Testis (tissue), 2 donors: ENCODE results near the gene SIN3A.
"Not testable (repeated sequence)": the region's sequence is repeated elsewhere in the genome, so short reads cannot be mapped to it uniquely, and the experiment has no call there.

Experiments used
- CTCF ChIP-seq, 3 experiments: fragments of 450-650 bp in 2 of 3; fragments of 200-600 bp in 1 of 3; sonication (generic) in 1 of 3; IDR thresholded peaks; one replicate each; pipeline ENCODE4 v1.5.1; 2016 to 2019; ENCODE audit warnings: antibody characterized with exemption in 3 of 3, mild to moderate bottlenecking in 2 of 3, moderate library complexity in 1 of 3
- POLR2A ChIP-seq: fragments of 450-650 bp; IDR thresholded peaks from one replicate; pipeline ENCODE4 v1.6.1; 2017; ENCODE audit warnings: antibody characterized with exemption, mild to moderate bottlenecking, moderate library complexity

- TF ChIP-seq POLR2A; CTCF (IDR thresholded peaks at IDR 0.05): not testable (repeated sequence)
Measured at GRCh38 chr15:75445324-75445723, 6.2 kb downstream of the SIN3A start.
